T-helper 1 cell treated with Interleukin-12 subunit alpha and Interleukin-12 subunit beta and Interleukin-4 antibody, amounts not matched to agents 30 ng/mL and 1 ng/mL, for 36 hours (primary cell): ENCODE measurements around the gene LDHB. TPM values are rescaled to one million over a fixed set of nuclear protein-coding genes. Genes with fewer than 3 reads are reported as not detected.

ENCODE experiments used
- intact Hi-C: fragments of 100-400 bp; cut with micrococcal nuclease; formaldehyde crosslinking; loops from one replicate; pipeline ENCODE4 v1.15.1; 2024
- total RNA-seq: library from RNA; stranded (reverse); gene quantifications from 2 replicates; pipeline ENCODE4 v1.2.3, GENCODE V29; 2022

The LDHB gene
- total RNA-seq: 1,000 and 1,026 TPM in 2 replicates

DNA sequence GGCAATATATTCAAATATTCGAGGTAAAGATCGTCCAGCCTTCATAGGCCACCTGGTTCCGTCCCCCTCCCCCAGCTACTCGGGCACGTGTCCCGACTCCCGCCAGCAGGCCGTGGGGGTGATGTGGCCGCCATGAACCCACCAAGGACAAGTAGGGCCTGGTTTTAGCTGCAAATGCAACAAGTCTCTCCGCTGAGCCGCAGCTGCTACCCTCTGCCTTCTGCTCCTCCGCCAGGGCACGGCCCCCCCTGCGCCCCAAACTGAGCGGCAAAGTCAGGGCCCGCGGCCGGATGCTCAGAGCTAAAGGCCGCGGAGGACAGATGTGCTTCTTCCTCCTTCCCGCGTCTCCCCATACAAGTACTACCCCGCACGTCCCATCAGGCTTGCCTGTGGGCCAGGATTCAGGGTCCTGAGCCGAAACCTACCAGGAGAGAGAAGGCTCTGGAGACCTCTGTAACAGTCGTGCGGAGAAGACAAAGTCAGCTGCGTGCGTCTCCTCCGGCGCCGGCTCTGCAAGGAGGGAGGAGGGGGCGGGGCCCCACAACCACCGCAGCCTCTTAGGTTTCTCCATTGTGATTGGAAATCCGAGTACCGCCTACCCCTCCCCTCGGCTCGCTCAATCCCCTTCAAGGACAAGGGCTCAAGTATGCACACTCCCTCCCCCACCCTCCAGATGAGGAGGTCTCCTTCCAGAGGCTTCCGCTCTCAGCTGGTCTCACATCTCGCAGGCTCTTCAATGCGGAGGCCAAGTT is at the start of gene LDHB:
Gene LDHB, minus strand, starts transcription at position 517 of the 752 bp plus-strand sequence. CDS start 3,171 bp downstream, outside the sequence.
- intact Hi-C loops: loop anchor here (1.0 to 2.0 kb wide), 10 partner anchors 8 to 969 kb away; partner anchors contain the start of genes C2CD5, CMAS, GOLT1B and PYROXD1

DNA sequence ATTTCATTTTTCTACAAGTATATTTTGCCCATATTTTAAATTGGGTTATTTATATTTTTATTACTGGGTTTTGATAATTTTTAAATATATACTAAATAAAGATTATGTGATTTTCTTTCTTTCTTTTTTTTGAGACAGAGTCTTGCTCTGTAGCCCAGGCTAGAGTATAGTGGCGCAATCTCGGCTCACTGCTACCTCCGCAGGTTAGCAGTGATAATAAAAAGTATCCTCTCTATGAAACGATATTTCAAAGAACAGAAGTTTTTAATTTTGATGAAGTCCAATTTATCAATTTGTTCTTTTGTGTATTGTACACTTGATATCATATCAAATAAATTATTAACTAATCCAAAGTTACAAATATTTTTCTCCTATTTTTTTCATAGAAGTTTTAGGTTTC is 47.2 kb upstream of the LDHB start:
- intact Hi-C loops: no loop called here

DNA sequence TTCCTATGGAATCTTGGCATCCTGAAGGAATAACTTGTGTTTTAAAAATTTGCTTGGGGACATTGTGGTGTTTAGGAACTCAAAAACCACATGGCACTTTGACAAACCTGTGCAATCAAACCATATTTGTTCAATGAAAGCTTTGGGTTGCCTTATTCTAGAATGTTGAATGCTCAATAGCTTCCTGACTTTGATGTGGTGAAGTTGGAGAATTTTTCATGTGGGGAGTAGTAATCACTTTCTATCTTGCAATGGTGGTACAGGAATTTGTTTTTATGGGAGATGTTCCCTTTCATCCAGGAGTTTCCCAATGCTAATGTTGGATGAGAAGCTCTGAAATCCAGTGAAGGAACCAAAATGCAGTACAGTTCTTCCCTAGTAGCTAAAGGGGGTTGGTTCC is 42.2 kb upstream of the LDHB start:
- intact Hi-C loops: loop anchor here (2.0 to 5.0 kb wide), 3 partner anchors 397 to 927 kb away; partner anchors contain the start of gene ETNK1

- intact Hi-C loops: loop anchor here (1.0 to 5.0 kb wide), 8 partner anchors 292 to 929 kb away; partner anchors contain the start of gene ETNK1
Measured at GRCh38 chr12:21697904-21698630, 40.4 kb upstream of the LDHB start.

- intact Hi-C loops: loop anchor here (1.0 to 5.0 kb wide), 7 partner anchors 294 to 931 kb away; partner anchors contain the start of gene ETNK1
Measured at GRCh38 chr12:21696625-21697024, 39.0 kb upstream of the LDHB start.

- intact Hi-C loops: loop anchor here (5.0 kb wide), 2 partner anchors 401 to 931 kb away; partner anchors contain the start of gene ETNK1
Measured at GRCh38 chr12:21695986-21696385, 38.3 kb upstream of the LDHB start.

DNA sequence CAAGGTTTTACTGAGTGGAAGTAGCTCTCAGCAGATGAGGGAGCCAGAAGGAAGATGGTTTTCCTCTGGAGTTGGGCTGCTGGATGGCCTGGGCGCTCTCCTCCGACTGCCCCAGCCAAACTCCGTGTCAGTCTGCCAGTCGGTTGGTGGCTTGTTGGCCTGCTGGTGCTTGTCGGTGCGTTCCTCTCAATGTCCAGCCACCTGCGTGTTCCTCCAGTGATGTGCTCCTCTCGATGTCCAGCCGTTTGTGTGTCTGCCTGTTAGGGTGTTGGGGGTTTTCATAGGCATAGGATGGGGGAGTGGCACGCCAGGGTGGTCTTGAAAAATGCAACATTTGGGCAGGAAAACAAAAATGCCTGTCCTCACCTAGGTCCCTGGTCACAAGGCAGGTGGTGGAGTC is 37.0 kb upstream of the LDHB start:
- intact Hi-C loops: loop anchor here (5.0 kb wide), 2 partner anchors 403 to 933 kb away; partner anchors contain the start of gene ETNK1

- intact Hi-C loops: no loop called here
Measured at GRCh38 chr12:21691515-21691914, 33.9 kb upstream of the LDHB start.

DNA sequence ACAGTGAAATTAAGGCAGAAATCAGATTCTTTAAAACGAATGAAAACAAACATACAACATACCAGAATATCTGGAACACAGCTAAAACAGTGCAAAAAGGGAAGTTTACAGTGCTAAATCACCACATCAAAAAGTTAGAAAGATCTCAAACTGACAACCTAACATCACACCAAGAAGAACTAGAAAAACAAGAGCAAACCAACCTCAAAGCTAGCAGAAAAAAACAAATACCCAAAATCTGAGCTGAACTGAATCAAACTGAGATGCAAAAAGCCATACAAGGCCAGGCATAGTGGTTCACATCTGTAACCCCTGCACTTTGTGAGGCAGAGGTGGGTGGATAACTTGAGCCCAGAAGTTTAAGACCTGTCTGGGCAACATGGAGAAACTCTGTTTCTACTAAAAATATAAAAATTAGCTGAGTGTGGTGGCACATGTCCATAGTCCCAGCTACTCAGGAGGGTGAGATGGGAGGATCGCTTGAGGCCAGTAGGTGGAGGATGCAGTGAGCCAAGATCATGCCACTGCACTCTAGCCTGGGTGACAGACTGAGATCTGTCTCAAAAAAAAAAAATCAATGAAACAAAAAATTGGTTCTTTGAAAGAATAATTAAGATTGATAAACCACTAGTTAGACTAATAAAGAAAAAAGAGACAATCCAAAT is 33.2 kb upstream of the LDHB start:
- intact Hi-C loops: no loop called here

- intact Hi-C loops: no loop called here
Measured at GRCh38 chr12:21683115-21683514, 25.5 kb upstream of the LDHB start.

DNA sequence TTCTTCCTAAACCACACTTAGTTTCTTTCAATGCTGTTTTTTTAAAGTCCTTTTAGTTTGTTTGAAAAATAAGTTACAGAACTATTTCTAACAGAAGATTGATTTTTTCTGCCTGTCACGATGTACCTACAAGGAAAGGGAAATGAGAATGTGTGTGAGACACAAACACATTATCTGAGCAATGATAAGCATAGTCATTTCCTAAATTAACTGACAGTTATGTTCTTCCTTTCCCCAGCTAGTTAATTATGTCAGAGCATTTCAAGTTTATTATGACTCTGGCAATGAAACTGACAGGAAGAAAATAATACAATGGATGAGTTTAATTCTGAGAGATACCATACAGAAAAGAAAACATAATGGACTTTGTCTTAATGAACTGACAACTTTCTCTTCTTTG is 21.3 kb upstream of the LDHB start:
- intact Hi-C loops: loop anchor here (10.0 kb wide), 1 partner anchor 734 kb away; no protein-coding TSS in a partner anchor

GRCh38 chr12:21677622-21678277 is 20.1 kb upstream of the LDHB start:
- intact Hi-C loops: loop anchor here (10.0 kb wide), 1 partner anchor 733 kb away; no protein-coding TSS in a partner anchor

DNA sequence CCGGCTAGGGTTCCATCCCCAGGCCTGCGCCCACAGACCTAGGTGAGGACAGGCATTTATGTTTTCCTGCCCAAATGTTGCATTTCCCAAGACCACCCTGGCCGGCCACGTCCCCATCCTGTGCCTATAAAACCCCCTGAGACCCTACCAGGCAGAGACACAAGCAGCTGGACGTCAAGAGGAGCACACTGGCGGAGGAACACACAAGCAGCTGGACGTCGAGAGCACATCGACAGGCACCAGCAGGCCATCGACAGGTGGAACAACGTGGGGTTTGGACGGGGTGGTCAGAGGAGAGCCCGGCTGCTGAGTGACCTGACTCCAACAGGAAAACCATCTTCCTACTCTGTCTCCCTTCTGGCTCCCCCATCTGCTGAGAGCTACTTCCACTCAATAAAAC is 19.6 kb upstream of the LDHB start:
- intact Hi-C loops: loop anchor here (10.0 kb wide), 1 partner anchor 732 kb away; no protein-coding TSS in a partner anchor

DNA sequence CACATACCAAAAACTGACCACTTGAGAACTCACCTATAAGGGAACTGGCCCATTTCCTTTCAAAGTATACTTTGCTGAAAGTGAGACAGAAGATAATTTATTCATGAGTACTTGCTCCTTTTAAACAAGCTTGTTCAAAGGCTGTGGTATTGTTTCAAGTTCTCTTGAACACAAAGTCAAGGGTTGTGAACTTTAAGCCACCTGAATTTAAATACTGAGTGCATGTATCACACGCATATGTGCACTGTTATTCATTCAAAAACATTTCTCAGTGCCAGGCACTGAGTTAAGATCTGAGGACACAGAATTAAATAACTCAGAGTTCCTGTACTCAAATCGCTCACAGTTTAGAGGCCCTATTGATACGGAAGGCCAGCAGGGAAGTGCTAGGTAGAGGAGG is 19.1 kb upstream of the LDHB start:
- intact Hi-C loops: loop anchor here (10.0 kb wide), 1 partner anchor 732 kb away; no protein-coding TSS in a partner anchor

DNA sequence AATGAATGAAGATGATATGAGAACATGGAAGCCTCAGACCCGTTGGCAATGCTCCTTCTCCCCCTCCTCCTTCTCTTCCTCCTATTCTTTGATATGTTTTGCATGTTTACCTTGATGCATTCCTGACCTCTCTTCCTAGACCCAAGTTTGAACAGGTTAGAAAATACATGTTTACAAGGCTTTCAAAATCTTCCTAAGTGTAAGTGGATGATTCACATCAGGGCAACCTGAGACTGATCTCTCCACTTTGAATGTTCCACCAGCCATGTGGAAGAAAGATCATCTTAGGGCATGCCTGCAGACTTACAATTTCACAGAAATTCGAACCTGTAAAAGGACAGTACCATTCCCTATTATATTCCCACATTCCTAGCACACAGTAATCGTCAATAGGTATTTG is 18.0 kb upstream of the LDHB start:
- intact Hi-C loops: loop anchor here (10.0 kb wide), 1 partner anchor 731 kb away; no protein-coding TSS in a partner anchor

- intact Hi-C loops: loop anchor here (10.0 kb wide), 1 partner anchor 730 kb away; no protein-coding TSS in a partner anchor
Measured at GRCh38 chr12:21675096-21675495, 17.5 kb upstream of the LDHB start.

- intact Hi-C loops: loop anchor here (10.0 kb wide), 1 partner anchor 729 kb away; no protein-coding TSS in a partner anchor
Measured at GRCh38 chr12:21673830-21674552, 16.3 kb upstream of the LDHB start.

DNA sequence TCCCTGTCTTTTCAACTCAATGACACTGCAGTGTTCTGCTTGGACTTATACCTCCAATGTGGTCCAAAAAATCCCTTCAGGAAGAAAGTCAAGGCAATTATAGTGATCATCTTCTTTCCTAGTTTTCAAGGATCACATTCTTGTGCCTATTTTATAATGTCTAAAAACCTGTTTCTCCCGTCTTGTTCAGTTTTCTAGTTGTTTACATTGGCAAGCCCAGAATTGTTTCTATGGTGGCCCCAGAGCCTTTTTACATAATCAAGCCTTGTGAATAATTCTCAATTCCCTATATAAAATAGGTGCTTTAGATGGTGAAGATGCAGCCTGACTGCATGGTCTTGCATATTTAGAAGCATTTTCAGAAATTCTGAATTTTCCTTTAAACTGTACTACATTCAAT is 14.5 kb upstream of the LDHB start:
- intact Hi-C loops: loop anchor here (10.0 kb wide), 1 partner anchor 727 kb away; no protein-coding TSS in a partner anchor

- intact Hi-C loops: loop anchor here (1.0 kb wide), 1 partner anchor 7 kb away; no protein-coding TSS in a partner anchor
Measured at GRCh38 chr12:21666722-21667121, 9.1 kb upstream of the LDHB start.

GRCh38 chr12:21665816-21666215 is 8.2 kb upstream of the LDHB start:
- intact Hi-C loops: no loop called here
